H1 (cell line): ENCODE measurements around the gene ANKRD12. TPM values are rescaled to one million over a fixed set of nuclear protein-coding genes. Genes with fewer than 3 reads are reported as not detected.

Experiments
- CBX8 ChIP-seq: fragments of 300-800, 300-1000 bp; sonication (generic); IDR thresholded peaks from 2 replicates; pipeline ENCODE4 v1.7.1; 2016; ENCODE audit warnings: low read depth, low read length, borderline replicate concordance
- EZH2 ChIP-seq: fragments of 200-600 bp; sonication (generic); IDR thresholded peaks from 2 replicates; pipeline ENCODE4 v1.7.1; 2012; ENCODE audit warnings: low read depth, mild to moderate bottlenecking, moderate library complexity, low read length, inconsistent platforms; ENCODE audit not compliant: severe bottlenecking
- NANOG ChIP-seq: IDR thresholded peaks from 2 replicates; pipeline ENCODE4 v1.6.1; 2011; ENCODE audit warnings: low read length, low read depth, mild to moderate bottlenecking, inconsistent platforms; ENCODE audit not compliant: insufficient read depth, poor library complexity, severe bottlenecking
- RFX5 ChIP-seq: IDR thresholded peaks from 2 replicates; pipeline ENCODE4 v1.6.1; 2011; ENCODE audit warnings: low read depth, low read length, improper control_type of control experiment, borderline replicate concordance
- SP4 ChIP-seq: IDR thresholded peaks from 2 replicates; pipeline ENCODE4 v1.6.1; 2012; ENCODE audit warnings: low read length, inconsistent platforms
- TCF12 ChIP-seq: IDR thresholded peaks from 2 replicates; pipeline ENCODE4 v1.6.1; 2011; ENCODE audit warnings: low read depth, mild to moderate bottlenecking, low read length
- ZNF274 ChIP-seq: IDR thresholded peaks from 2 replicates; pipeline ENCODE4 v1.7.0; 2012; ENCODE audit warnings: low read length, borderline replicate concordance; ENCODE audit errors: extremely low read depth
- polyA plus RNA-seq, 7 experiments: library from polyadenylated mRNA; depleted of rRNA in 3 of 7; stranded (reverse) in 5 of 7; unstranded in 2 of 7; fragments of >200 nt in 5 of 7; fragments of 200-250 nt in 2 of 7; gene quantifications; 1 replicate in 5 of 7; 2 replicates in 1 of 7; 4 replicates in 1 of 7; pipeline versions ENCODE4 v1.2.1 to v1.2.3, GENCODE V29; 2011 to 2013; ENCODE audit warnings: missing spikeins in 2 of 7, mixed read lengths in 2 of 7
- total RNA-seq: library from RNA; stranded (reverse); fragmentation: NEBNext Ultra II Directional; extraction: Animal tissue kit (Norgen Biotek cat#: 25700); gene quantifications from 2 replicates; pipeline ENCODE4 v1.2.1, GENCODE V29; 2021

ANKRD12 gene
- total and polyA plus RNA-seq, 2 of the 8 experiments (the other 6 are each of a cell fraction or from before 2014, with no cell fraction given): 2.6 to 37.9 TPM

- TF ChIP-seq ZNF274 (no peak), TCF12 (no peak), CBX8 (no peak), RFX5 (no peak), SP4 (no peak), EZH2 (no peak), NANOG (no peak)
Measured at GRCh38 chr18:9329471-9329870, 192.9 kb downstream of the ANKRD12 start (continued).
